OCI-LY1 (cell line): ENCODE results near the gene NAPEPLD.
A peak's percentile ranks its signal among the peaks of the same experiment; 100 is the strongest.
"Not testable (repeated sequence)": the region's sequence is repeated elsewhere in the genome, so short reads cannot be mapped to it uniquely, and the experiment has no call there.

Source experiments
- H2AFZ ChIP-seq: fragments of 200-600 bp; sonication (generic), shearing (Covaris generic); 2 replicates; pipeline ENCODE4 v1.6.0; 2014; ENCODE audit warnings: antibody characterized with exemption, mild to moderate bottlenecking, low read length
- H3F3A ChIP-seq: fragments of 200-600 bp; sonication (generic), shearing (Covaris generic); 2 replicates; pipeline ENCODE4 v1.6.0; 2014; ENCODE audit warnings: mild to moderate bottlenecking, antibody characterized with exemption, low read length, moderate library complexity; ENCODE audit not compliant: insufficient read depth
- H3K27ac ChIP-seq: fragments of 200-600 bp; sonication (generic); 2 replicates; pipeline ENCODE4 v1.5.1; 2014; ENCODE audit warnings: low read length, mixed run types, mild to moderate bottlenecking, low read depth; ENCODE audit not compliant: poor library complexity, severe bottlenecking
- H3K27me3 ChIP-seq: fragments of 200-600 bp; sonication (generic); 2 replicates; pipeline ENCODE4 v1.6.0; 2014; ENCODE audit warnings: antibody characterized with exemption, mild to moderate bottlenecking, low read length, moderate library complexity; ENCODE audit not compliant: insufficient read depth
- H3K36me3 ChIP-seq: fragments of 200-600 bp; sonication (generic); 2 replicates; pipeline ENCODE4 v1.6.1; 2014; ENCODE audit warnings: mild to moderate bottlenecking, antibody characterized with exemption, low read length, moderate library complexity, mixed read lengths; ENCODE audit not compliant: insufficient read depth
- H3K4me1 ChIP-seq: fragments of 200-600 bp; sonication (generic); 2 replicates; pipeline ENCODE4 v1.5.1; 2014; ENCODE audit warnings: mild to moderate bottlenecking, low read length, moderate library complexity; ENCODE audit not compliant: insufficient read depth, severe bottlenecking
- H3K4me2 ChIP-seq: fragments of 200-600 bp; sonication (generic), shearing (Covaris generic); 2 replicates; pipeline ENCODE4 v1.6.1; 2014; ENCODE audit warnings: low read length
- H3K4me3 ChIP-seq: fragments of 200-600 bp; sonication (generic); 2 replicates; pipeline ENCODE4 v1.5.1; 2014; ENCODE audit warnings: low read length, low read depth, mild to moderate bottlenecking, mixed read lengths; ENCODE audit not compliant: poor library complexity, severe bottlenecking
- H3K79me2 ChIP-seq: fragments of 200-600 bp; shearing (Covaris generic); 2 replicates; pipeline ENCODE4 v1.6.1; 2016; ENCODE audit warnings: mixed run types, low read length, mixed read lengths; ENCODE audit not compliant: insufficient read depth
- H3K9ac ChIP-seq: fragments of 200-600 bp; sonication (generic), shearing (Covaris generic); 2 replicates; pipeline ENCODE4 v1.6.1; 2014; ENCODE audit warnings: mild to moderate bottlenecking, low read length, mixed read lengths
- H3K9me2 ChIP-seq: fragments of 200-600 bp; sonication (generic), shearing (Covaris generic); 2 replicates; pipeline ENCODE4 v1.6.1; 2014; ENCODE audit warnings: low read depth, mild to moderate bottlenecking, low read length, mixed read lengths
- H3K9me3 ChIP-seq: fragments of 200-600 bp; shearing (Covaris generic); 2 replicates; pipeline ENCODE4 v1.6.1; 2014; ENCODE audit warnings: low read length, mixed read lengths
- H4K20me1 ChIP-seq: fragments of 200-600 bp; sonication (generic), shearing (Covaris generic); 2 replicates; pipeline ENCODE4 v1.6.0; 2016; ENCODE audit warnings: mild to moderate bottlenecking, low read length; ENCODE audit not compliant: insufficient read depth
- EZH2 ChIP-seq: fragments of 200-600 bp; sonication (generic), shearing (Covaris generic); IDR thresholded peaks from 2 replicates; pipeline ENCODE4 v1.8.0; 2017; ENCODE audit warnings: borderline replicate concordance, mixed run types, mild to moderate bottlenecking, antibody characterized with exemption, low read length, moderate library complexity, mixed read lengths
- TF ChIP-seq, protein P1 (sequence below): fragments of 200-600 bp; sonication (generic), shearing (Covaris generic); IDR thresholded peaks from 2 replicates; pipeline ENCODE4 v1.5.1; 2017; ENCODE audit warnings: mild to moderate bottlenecking, antibody characterized with exemption, low read length, moderate library complexity, mixed read lengths

Gene NAPEPLD

DNA sequence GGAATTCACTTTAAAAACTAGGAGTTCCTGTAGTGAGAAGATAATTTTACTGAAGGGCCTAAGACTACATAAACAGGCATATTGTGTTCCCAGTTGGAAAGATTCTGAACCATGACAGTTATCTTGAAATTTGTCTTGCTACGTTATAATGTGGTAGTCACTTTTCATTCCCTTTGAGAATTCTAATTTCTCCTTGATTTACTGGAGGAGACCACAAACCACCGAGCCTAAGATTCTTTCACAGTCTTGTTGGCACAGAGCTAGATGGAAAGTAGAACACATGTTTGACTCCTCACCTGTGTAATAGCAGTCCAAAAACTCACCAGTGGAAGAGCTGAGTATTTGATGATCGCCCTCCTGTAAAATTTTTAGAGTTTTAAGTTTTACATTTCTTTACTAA is 69.1 kb downstream of the NAPEPLD start:
- Histone ChIP-seq H3F3A (no peaks in the 10 kb centered on the region), H3K9me3 (no peaks in the 10 kb centered on the region), H3K4me2 (no peak overlapping the region), H3K4me1 (peaks cover 17% of the 10 kb centered on the region), H4K20me1 (no peaks in the 10 kb centered on the region), H3K9me2 (no peaks in the 10 kb centered on the region), H3K4me3 (no peak overlapping the region), H3K9ac (no peak overlapping the region), H3K36me3 (peaks cover 32% of the 10 kb centered on the region; the same call in 1 of the 2 replicates), H3K79me2 (peaks cover 19% of the 10 kb centered on the region), H2AFZ (no peak overlapping the region), H3K27me3 (no peaks in the 10 kb centered on the region), H3K27ac (no peak overlapping the region)
- no peak for TF ChIP-seq EZH2

GRCh38 chr7:103078226-103078625 is 70.7 kb downstream of the NAPEPLD start:
- peaks cover 28% of the 10 kb centered on the region for H3K4me1 ChIP-seq
- H3K9ac ChIP-seq, H3K4me2 ChIP-seq, H3K27me3 ChIP-seq, H3K9me2 ChIP-seq, H3F3A ChIP-seq, H2AFZ ChIP-seq, H4K20me1 ChIP-seq, H3K4me3 ChIP-seq, H3K27ac ChIP-seq, H3K9me3 ChIP-seq: not testable (repeated sequence)
- peaks cover 19% of the 10 kb centered on the region for H3K79me2 ChIP-seq
- H3K36me3 ChIP-seq = peaks cover 16% of the 10 kb centered on the region; the same call in 1 of the 2 replicates

DNA sequence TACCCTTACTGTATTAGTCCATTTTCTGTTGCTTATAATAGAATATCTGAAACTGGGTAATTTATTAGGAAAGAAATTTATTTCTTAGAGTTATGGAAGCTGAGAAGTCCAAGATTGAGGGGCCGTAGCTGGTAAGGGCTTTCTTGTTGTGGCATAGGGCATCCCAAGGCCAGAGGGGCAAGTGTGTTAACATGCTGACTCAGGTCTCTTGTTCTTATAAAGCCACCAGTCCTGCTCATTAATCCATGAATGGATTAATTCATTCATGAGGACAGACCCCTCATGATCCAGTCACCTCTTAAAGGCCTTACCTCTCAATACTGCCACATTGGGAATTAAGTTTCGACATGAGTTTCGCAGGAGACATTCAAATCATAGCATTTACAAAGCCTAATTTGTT is 71.6 kb downstream of the NAPEPLD start:
- H3K9me3 ChIP-seq = no peaks in the 10 kb centered on the region
- H3K9ac ChIP-seq = no peak overlapping the region
- no peaks in the 10 kb centered on the region for H3K9me2 ChIP-seq
- peaks cover 19% of the 10 kb centered on the region for H3K79me2 ChIP-seq
- no peak for TF ChIP-seq EZH2
- TF ChIP-seq, protein P1, sequence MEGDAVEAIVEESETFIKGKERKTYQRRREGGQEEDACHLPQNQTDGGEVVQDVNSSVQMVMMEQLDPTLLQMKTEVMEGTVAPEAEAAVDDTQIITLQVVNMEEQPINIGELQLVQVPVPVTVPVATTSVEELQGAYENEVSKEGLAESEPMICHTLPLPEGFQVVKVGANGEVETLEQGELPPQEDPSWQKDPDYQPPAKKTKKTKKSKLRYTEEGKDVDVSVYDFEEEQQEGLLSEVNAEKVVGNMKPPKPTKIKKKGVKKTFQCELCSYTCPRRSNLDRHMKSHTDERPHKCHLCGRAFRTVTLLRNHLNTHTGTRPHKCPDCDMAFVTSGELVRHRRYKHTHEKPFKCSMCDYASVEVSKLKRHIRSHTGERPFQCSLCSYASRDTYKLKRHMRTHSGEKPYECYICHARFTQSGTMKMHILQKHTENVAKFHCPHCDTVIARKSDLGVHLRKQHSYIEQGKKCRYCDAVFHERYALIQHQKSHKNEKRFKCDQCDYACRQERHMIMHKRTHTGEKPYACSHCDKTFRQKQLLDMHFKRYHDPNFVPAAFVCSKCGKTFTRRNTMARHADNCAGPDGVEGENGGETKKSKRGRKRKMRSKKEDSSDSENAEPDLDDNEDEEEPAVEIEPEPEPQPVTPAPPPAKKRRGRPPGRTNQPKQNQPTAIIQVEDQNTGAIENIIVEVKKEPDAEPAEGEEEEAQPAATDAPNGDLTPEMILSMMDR = no peak
- no peak overlapping the region for H3K27ac ChIP-seq
- no peak overlapping the region for H2AFZ ChIP-seq
- H4K20me1 ChIP-seq = no peaks in the 10 kb centered on the region
- H3K4me2 ChIP-seq = no peak overlapping the region
- H3K4me3 ChIP-seq = no peak overlapping the region
- H3K4me1 ChIP-seq = peaks cover 28% of the 10 kb centered on the region
- no peaks in the 10 kb centered on the region for H3K27me3 ChIP-seq
- peaks cover 12% of the 10 kb centered on the region; the same call in 1 of the 2 replicates for H3K36me3 ChIP-seq
- H3F3A ChIP-seq = no peaks in the 10 kb centered on the region

- H3K36me3 ChIP-seq = peaks cover 12% of the 10 kb centered on the region; the same call in 1 of the 2 replicates
- H3K4me2 ChIP-seq = peak overlapping the region; percentile 27; the same call in 1 of the 2 replicates
- no peaks in the 10 kb centered on the region for H3F3A ChIP-seq
- H3K79me2 ChIP-seq = peaks cover 19% of the 10 kb centered on the region
- no peak overlapping the region for H2AFZ ChIP-seq
- no peak overlapping the region for H3K4me3 ChIP-seq
- no peaks in the 10 kb centered on the region for H3K27me3 ChIP-seq
- H4K20me1 ChIP-seq = no peaks in the 10 kb centered on the region
- TF ChIP-seq EZH2 = no peak
- TF ChIP-seq, protein P1 = no peak
- H3K27ac ChIP-seq = no peak overlapping the region
- no peaks in the 10 kb centered on the region for H3K9me2 ChIP-seq
- no peak overlapping the region for H3K9ac ChIP-seq
- H3K4me1 ChIP-seq = peaks cover 28% of the 10 kb centered on the region
- H3K9me3 ChIP-seq = no peaks in the 10 kb centered on the region
Observed at GRCh38 chr7:103076764-103077163, 72.1 kb downstream of the NAPEPLD start.
